Activated CD4-positive, alpha-beta T cell treated with anti-CD3 and anti-CD28 coated beads, Interleukin-2, amount 50 U/mL, for 24 hours (primary cell): Measurements from ENCODE around the gene TOGARAM2.

Experiments used
- DNase-seq, 2 donors: peaks; one replicate each; pipeline ENCODE4 v3.0.0-alpha.2; 2020; ENCODE audit warnings: low read depth in 1 of 2, low spot score in 1 of 2

The TOGARAM2 gene

GRCh38 chr2:29053223-29053622 lies 72.1 kb downstream of the TOGARAM2 start:
- no peak for DNase-seq

GRCh38 chr2:29053670-29054400 lies 72.7 kb downstream of the TOGARAM2 start:
- no peak for DNase-seq

- no peak for DNase-seq
Observed at GRCh38 chr2:29054430-29054829, 73.3 kb downstream of the TOGARAM2 start.

GRCh38 chr2:29055601-29056000 lies 74.5 kb downstream of the TOGARAM2 start:
- no peak for DNase-seq

- DNase-seq = no peak
Observed at GRCh38 chr2:29056452-29056851, 75.4 kb downstream of the TOGARAM2 start.

- DNase-seq = no peak
Observed at GRCh38 chr2:29057006-29057405, 75.9 kb downstream of the TOGARAM2 start.

GRCh38 chr2:29059624-29060023 lies 78.5 kb downstream of the TOGARAM2 start:
- no peak for DNase-seq

- DNase-seq = no peak
Observed at GRCh38 chr2:29060441-29060840, 79.3 kb downstream of the TOGARAM2 start.

GRCh38 chr2:29061176-29061575 lies 80.1 kb downstream of the TOGARAM2 start:
- DNase-seq = no peak

- DNase-seq = no peak
Observed at GRCh38 chr2:29061616-29062015, 80.5 kb downstream of the TOGARAM2 start.

GRCh38 chr2:29062371-29062770 lies 81.3 kb downstream of the TOGARAM2 start:
- no peak for DNase-seq

- DNase-seq = no peak
Observed at GRCh38 chr2:29063056-29063455, 82.0 kb downstream of the TOGARAM2 start.

GRCh38 chr2:29063646-29064345 lies 82.7 kb downstream of the TOGARAM2 start:
- no peak for DNase-seq

- no peak for DNase-seq
Observed at GRCh38 chr2:29064346-29064715, 83.2 kb downstream of the TOGARAM2 start.

- DNase-seq = no peak
Observed at GRCh38 chr2:29064746-29065067, 83.6 kb downstream of the TOGARAM2 start.

GRCh38 chr2:29065068-29065811 lies 84.1 kb downstream of the TOGARAM2 start:
- DNase-seq = no peak

GRCh38 chr2:29066271-29066860 lies 85.3 kb downstream of the TOGARAM2 start:
- no peak for DNase-seq

- DNase-seq = no peak
Observed at GRCh38 chr2:29066997-29067605, 86.0 kb downstream of the TOGARAM2 start.

- DNase-seq = no peak
Observed at GRCh38 chr2:29068513-29068912, 87.4 kb downstream of the TOGARAM2 start.

GRCh38 chr2:29070526-29070925 lies 89.4 kb downstream of the TOGARAM2 start:
- no peak for DNase-seq
